HG03571 (cell line): ENCODE measurements around the gene RPS6KB2.
"Not testable (repeated sequence)": the region's sequence is repeated elsewhere in the genome, so short reads cannot be mapped to it uniquely, and the experiment has no call there.

Source experiments
- ATAC-seq: cut with Tn5 transposase; IDR thresholded peaks from one replicate; pipeline ENCODE4 v1.9.1; 2021; ENCODE audit not compliant: unreplicated experiment

The RPS6KB2 gene

GRCh38 chr11:67465189-67465510 lies 36.9 kb downstream of the RPS6KB2 start:
- no peak for ATAC-seq

DNA sequence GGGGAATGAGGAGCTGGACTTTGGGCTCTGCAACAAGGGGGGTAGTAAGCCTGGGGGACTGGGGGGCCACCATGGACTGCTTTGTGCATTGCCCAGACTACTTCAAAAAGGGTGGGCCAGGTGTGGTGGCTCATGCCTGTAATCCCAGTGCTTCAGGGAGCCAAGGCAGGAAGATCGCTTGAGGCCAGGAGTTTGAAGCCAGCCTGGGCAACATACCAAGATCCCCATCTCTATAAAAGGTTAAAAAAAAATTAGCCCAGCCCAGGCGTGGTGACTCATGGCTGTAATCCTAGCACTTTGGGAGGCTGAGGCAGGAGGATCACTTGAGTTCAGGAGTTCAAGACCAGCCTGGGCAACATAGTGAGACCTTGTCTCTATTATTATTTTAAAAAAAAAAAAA lies 37.2 kb downstream of the RPS6KB2 start:
- ATAC-seq, result not testable (repeated sequence)

GRCh38 chr11:67466367-67466766 lies 38.1 kb downstream of the RPS6KB2 start:
- ATAC-seq, result no peak

GRCh38 chr11:67466962-67467771 lies 38.9 kb downstream of the RPS6KB2 start:
- ATAC-seq, result no peak

- ATAC-seq, result no peak
Measured at GRCh38 chr11:67468056-67468455, 39.8 kb downstream of the RPS6KB2 start.

DNA sequence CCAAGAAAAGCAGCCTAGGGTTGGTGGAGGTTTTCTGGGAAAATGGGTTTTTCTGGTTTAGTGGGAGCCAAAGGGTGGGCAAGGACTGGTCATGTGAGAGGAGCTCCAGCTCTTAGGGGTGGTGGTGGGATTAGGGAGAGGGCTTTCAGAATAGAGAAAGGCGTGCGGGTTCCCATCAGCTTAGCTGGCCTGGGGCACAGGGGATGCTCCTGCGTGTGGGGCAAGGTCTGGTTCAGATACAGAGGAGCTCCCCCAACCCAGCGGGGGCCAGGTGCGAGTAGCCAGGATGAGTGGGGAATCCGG lies 40.1 kb downstream of the RPS6KB2 start:
- ATAC-seq, result no peak

GRCh38 chr11:67468759-67469507 lies 40.6 kb downstream of the RPS6KB2 start, which contains the start of gene TMEM134:
TMEM134 (minus strand) TSS chr11:67469251; CDS start chr11:67469192, 59 bp downstream.
- ATAC-seq, result peak; percentile 60

GRCh38 chr11:67469508-67469811 lies 41.2 kb downstream of the RPS6KB2 start:
- no peak for ATAC-seq

DNA sequence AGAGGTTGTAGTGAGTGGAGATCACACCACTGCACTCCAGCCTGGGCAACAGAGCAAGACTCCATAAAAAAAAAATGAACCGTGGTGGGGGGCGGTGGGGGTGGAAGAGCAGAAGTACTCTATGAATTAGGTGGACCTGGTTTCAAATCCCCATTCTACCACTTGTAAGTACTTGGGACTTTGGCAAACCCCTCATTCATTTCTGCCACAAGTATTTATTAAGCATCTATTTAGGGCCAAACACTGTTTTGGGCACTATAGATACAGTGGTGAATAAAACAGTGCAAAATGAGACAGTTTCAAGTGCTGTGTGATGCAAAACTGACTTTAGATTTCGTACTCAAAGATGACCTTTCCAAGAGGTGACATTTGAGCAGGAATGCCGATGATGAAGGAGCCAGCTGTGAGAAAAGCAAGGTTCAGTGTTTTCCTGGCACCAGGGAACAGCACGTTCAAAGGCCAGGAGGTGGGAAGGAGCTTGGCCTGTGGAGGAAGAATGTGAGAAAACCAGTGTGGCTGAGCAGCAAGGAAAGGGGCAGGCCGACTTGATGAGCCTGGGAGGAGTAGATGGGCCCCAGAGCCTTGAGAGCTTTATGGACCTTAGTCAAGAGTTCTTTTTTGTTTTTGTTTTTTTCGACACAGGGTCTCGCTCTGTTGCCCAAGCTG lies 42.2 kb downstream of the RPS6KB2 start:
- ATAC-seq, result no peak

GRCh38 chr11:67472882-67473281 lies 44.6 kb downstream of the RPS6KB2 start:
- ATAC-seq, result no peak

DNA sequence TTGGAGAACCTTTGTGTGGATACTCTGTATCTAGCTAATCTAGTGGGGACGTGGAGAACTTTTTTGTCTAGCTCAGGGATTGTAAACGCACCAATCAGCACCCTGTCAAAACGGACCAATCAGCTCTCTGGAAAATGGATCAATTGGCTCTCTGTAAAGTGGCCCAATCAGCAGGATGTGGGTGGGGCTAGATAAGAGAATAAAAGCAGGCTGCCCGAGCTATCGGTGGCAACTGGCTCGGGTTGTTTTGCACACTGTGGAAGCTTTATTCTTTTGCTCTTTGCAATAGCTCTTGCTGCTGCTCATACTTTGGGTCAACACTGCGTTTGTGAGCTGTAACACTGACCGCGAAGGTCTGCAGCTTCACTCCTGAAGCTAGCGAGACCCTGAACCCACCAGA lies 48.4 kb downstream of the RPS6KB2 start:
- not testable (repeated sequence) for ATAC-seq

GRCh38 chr11:67477344-67478050 lies 49.2 kb downstream of the RPS6KB2 start:
- not testable (repeated sequence) for ATAC-seq

DNA sequence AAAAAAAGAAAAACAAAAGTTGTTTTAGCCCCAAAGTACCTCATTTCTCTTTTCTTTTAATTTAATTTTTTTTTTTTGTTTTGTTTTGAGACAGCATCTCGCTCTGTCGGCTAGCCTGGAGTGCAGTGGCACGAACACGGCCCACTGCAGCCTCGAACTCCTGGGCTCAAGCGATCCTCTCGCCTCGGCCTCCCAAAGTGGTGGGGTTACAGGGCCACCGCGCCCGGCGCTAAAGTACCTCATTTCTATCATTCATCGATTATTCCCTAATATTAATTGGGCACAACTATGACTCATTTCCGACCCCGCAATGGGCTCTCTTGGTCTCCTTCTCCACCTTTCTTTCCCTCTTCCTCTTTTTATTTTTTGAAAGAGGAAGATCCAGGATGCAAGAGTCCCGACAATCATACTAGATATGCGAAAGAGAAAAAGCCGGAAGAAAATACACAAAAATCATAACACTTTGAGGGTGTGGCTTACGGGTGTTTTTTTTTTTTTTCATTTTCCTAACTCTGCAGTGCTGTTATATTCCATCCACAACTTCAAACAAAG lies 54.1 kb downstream of the RPS6KB2 start:
- peak; percentile 1 for ATAC-seq

- peak; percentile 64 for ATAC-seq
Measured at GRCh38 chr11:67482827-67483798, 54.8 kb downstream of the RPS6KB2 start, which contains the start of gene AIP. AIP (plus strand) TSS chr11:67483026; CDS start chr11:67483159, 133 bp downstream.

- no peak for ATAC-seq
Measured at GRCh38 chr11:67483831-67484665, 55.8 kb downstream of the RPS6KB2 start.

DNA sequence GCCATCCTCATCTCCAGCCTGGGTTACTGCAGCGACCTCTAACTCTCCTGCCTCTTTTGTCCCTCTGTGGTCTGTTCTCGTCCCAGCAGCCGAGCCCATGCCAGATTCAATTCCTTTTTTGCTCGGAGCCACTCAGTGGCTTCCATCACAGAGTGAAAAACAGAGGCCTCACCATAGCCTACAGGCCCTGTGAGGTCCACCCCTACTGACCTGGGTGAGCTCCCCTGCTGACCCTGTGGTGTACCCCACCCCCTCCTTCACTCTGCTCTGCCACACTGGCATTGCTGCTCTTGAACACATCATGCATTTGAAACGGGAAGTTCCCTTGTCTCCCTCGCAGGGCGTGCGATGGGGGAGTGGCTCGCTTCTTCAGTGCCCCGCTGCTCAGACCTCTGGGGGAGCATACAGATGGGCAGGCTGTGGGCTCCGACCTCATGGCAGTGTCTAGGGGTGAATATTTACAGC lies 56.6 kb downstream of the RPS6KB2 start:
- ATAC-seq, result no peak
